GM11168 (cell line): ENCODE data around the gene DIAPH3.

ENCODE experiments used
- in situ Hi-C: fragments of 300-500 bp; cut with MboI; formaldehyde crosslinking; loops from one replicate; pipeline ENCODE4 v1.12.0; 2022; ENCODE audit warnings: low sequenced_read_pairs; ENCODE audit not compliant: unreplicated experiment

DIAPH3 gene

GRCh38 chr13:59691501-59692066 is 472.1 kb downstream of the DIAPH3 start:
- in situ Hi-C loops: loop anchor here (25.0 kb wide), 2 partner anchors 646 to 746 kb away; no protein-coding TSS in a partner anchor

GRCh38 chr13:59690857-59691500 is 472.7 kb downstream of the DIAPH3 start:
- in situ Hi-C loops: loop anchor here (25.0 kb wide), 2 partner anchors 646 to 746 kb away; no protein-coding TSS in a partner anchor

GRCh38 chr13:59689057-59689456 is 474.7 kb downstream of the DIAPH3 start:
- in situ Hi-C loops: loop anchor here (10.0 to 25.0 kb wide), 3 partner anchors 216 to 748 kb away; no protein-coding TSS in a partner anchor

GRCh38 chr13:59686798-59687394 is 476.8 kb downstream of the DIAPH3 start:
- in situ Hi-C loops: loop anchor here (10.0 to 25.0 kb wide), 3 partner anchors 218 to 750 kb away; no protein-coding TSS in a partner anchor

- in situ Hi-C loops: loop anchor here (10.0 to 25.0 kb wide), 3 partner anchors 221 to 753 kb away; no protein-coding TSS in a partner anchor
Observed at GRCh38 chr13:59684105-59684504, 479.6 kb downstream of the DIAPH3 start.

- in situ Hi-C loops: loop anchor here (10.0 to 25.0 kb wide), 3 partner anchors 223 to 756 kb away; no protein-coding TSS in a partner anchor
Observed at GRCh38 chr13:59681636-59682311, 482.0 kb downstream of the DIAPH3 start.

- in situ Hi-C loops: loop anchor here (10.0 to 25.0 kb wide), 3 partner anchors 224 to 757 kb away; no protein-coding TSS in a partner anchor
Observed at GRCh38 chr13:59680429-59681024, 483.2 kb downstream of the DIAPH3 start.

GRCh38 chr13:59679254-59679653 is 484.5 kb downstream of the DIAPH3 start:
- in situ Hi-C loops: loop anchor here (5.0 to 25.0 kb wide), 3 partner anchors 93 to 758 kb away; no protein-coding TSS in a partner anchor

GRCh38 chr13:59677966-59678814 is 485.5 kb downstream of the DIAPH3 start:
- in situ Hi-C loops: loop anchor here (5.0 to 25.0 kb wide), 3 partner anchors 94 to 759 kb away; no protein-coding TSS in a partner anchor

GRCh38 chr13:59677430-59677829 is 486.3 kb downstream of the DIAPH3 start:
- in situ Hi-C loops: loop anchor here (5.0 to 25.0 kb wide), 3 partner anchors 95 to 760 kb away; no protein-coding TSS in a partner anchor

- in situ Hi-C loops: loop anchor here (5.0 to 25.0 kb wide), 4 partner anchors 98 to 763 kb away; no protein-coding TSS in a partner anchor
Observed at GRCh38 chr13:59674616-59675015, 489.1 kb downstream of the DIAPH3 start.

- in situ Hi-C loops: loop anchor here (25.0 kb wide), 1 partner anchor 286 kb away; no protein-coding TSS in a partner anchor
Observed at GRCh38 chr13:59673286-59673685, 490.4 kb downstream of the DIAPH3 start.

GRCh38 chr13:59672445-59672844 is 491.3 kb downstream of the DIAPH3 start:
- in situ Hi-C loops: loop anchor here (25.0 kb wide), 1 partner anchor 285 kb away; no protein-coding TSS in a partner anchor

GRCh38 chr13:59671881-59672280 is 491.8 kb downstream of the DIAPH3 start:
- in situ Hi-C loops: loop anchor here (25.0 kb wide), 1 partner anchor 285 kb away; no protein-coding TSS in a partner anchor

- in situ Hi-C loops: loop anchor here (25.0 kb wide), 1 partner anchor 279 kb away; no protein-coding TSS in a partner anchor
Observed at GRCh38 chr13:59666504-59666903, 497.2 kb downstream of the DIAPH3 start.

GRCh38 chr13:59665732-59666131 is 498.0 kb downstream of the DIAPH3 start:
- in situ Hi-C loops: loop anchor here (25.0 kb wide), 1 partner anchor 278 kb away; no protein-coding TSS in a partner anchor

- in situ Hi-C loops: loop anchor here (25.0 kb wide), 1 partner anchor 278 kb away; no protein-coding TSS in a partner anchor
Observed at GRCh38 chr13:59665184-59665583, 498.5 kb downstream of the DIAPH3 start.

GRCh38 chr13:59664586-59664985 is 499.1 kb downstream of the DIAPH3 start:
- in situ Hi-C loops: loop anchor here (25.0 kb wide), 1 partner anchor 277 kb away; no protein-coding TSS in a partner anchor
